CD4-positive, alpha-beta T cell treated with Interleukin-21 for 1 hour (primary cell): Measurements from ENCODE around the gene ERG28.
A peak's percentile ranks its signal among the peaks of the same experiment; 100 is the strongest.
"Not testable (repeated sequence)": the region's sequence is repeated elsewhere in the genome, so short reads cannot be mapped to it uniquely, and the experiment has no call there.

ENCODE experiments used
- DNase-seq: peaks from one replicate; pipeline ENCODE4 v3.0.0-alpha.2; 2020

The ERG28 gene, protein sequence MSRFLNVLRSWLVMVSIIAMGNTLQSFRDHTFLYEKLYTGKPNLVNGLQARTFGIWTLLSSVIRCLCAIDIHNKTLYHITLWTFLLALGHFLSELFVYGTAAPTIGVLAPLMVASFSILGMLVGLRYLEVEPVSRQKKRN

DNA sequence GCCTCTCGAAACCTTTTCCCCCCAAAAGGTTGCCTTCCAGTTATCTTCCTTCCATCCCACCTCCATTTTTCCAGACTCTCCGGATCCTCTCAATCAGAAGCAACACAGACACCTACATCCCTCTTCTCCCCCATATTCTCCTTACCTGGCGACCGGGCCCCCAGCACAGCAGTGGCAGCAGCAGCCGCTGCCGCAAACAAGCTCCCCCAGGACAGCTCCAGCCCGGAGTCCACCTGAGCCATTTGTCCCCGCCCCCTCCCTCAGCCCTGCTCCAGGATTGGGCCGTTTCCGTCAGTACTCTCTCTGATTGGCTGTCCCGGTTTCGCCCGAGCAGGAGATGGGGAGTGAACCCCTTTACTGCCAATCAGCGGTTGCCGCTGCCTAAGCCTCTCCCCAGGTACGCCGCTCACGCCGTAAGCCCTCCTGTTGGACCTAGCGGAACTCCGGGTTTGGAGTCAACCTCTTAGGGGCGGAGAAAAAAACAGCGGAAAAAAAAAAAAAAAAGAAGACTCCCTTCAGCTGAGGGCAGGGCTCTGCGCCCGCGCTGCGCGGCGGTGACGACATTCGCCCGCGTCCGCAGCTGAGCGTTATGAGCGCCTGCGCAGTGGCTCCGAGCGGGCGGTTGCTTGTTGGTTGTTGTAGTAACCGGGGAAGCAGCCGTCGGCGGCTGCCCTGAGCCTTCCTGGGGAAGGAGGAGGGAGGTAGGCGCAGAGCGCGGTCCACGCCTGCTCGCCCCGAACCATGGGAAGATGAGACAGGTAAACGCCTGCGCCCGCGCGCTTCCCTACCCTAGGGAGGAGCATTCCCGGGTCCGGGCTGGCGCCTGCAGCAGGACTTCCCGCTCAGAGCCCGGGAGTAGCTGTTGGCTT lies at the start of gene ERG28, which contains the start of gene TTLL5:
Gene ERG28 (minus strand): TSS at position 247 of the 869 bp plus-strand sequence. CDS start 3,374 bp downstream, outside the sequence.
Gene TTLL5 (plus strand): TSS at position 617 of the 869 bp plus-strand sequence. CDS start 1,904 bp downstream, outside the sequence.
- peak; percentile 98 for DNase-seq

DNA sequence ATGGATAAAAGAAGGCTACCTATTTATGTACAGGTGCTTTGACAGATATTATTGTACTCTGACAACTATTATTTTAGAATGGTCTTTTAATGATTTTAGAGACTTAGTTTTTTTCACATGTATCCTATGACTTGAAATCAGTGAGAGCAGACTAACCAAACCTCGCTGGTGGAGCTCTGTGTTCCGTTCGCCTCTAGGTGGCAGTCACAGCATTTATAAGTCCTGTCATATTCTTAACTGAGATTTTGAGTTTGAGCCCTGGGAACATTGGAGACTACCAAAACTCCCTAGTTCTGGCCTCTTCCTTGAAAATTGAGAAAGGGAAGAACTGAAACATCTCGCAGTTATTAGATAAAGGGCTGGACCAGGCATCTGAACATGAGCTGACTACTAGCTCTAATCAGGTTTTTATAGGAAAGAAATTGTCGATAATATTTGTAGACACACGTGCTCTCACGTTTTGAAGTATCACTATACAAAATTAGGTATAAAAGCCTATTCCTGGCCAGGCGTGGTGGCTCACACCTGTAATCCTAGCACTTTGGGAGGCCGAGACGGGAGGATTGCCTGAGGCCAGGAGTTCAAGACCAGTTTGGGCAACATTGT lies 48.6 kb upstream of the ERG28 start:
- DNase-seq, result peak; percentile 66

DNA sequence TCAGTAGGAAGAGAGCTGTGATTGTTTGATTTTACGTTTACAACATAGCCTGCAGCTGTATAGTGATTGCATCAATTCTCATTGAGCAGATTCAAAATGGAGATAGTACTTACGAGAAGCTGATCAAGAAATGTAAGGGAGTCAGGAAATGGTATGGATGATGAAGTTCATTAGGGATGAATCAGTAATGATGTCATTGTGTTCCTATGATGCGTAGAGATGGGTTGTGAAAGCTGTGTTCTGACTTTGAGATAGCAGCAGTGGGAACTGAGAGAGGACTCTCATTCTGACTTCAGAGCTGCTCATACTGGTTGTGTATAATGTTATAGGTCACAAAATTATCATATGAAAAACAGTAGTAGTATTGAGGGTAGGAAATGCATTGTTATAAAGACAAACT lies 44.3 kb upstream of the ERG28 start:
- no peak for DNase-seq

DNA sequence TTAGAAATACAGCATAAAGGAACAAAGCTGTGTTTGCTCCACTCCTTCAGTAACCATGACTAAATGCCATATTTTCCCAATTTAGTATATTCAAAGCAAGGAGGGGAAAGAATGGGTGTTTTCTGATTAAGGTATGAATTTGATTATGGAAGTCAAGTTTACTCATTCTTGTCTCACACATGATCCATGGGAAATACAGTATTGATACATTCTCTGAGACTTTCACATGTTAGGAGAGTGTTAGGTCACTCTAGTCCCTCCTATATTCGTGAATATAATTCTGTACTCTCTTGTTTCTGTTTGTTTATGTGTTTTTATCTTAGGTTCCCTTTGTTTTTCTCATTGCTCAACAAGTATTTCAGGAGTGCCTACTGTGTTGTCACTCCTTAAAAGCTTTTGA lies 42.8 kb upstream of the ERG28 start:
- DNase-seq, result no peak

DNA sequence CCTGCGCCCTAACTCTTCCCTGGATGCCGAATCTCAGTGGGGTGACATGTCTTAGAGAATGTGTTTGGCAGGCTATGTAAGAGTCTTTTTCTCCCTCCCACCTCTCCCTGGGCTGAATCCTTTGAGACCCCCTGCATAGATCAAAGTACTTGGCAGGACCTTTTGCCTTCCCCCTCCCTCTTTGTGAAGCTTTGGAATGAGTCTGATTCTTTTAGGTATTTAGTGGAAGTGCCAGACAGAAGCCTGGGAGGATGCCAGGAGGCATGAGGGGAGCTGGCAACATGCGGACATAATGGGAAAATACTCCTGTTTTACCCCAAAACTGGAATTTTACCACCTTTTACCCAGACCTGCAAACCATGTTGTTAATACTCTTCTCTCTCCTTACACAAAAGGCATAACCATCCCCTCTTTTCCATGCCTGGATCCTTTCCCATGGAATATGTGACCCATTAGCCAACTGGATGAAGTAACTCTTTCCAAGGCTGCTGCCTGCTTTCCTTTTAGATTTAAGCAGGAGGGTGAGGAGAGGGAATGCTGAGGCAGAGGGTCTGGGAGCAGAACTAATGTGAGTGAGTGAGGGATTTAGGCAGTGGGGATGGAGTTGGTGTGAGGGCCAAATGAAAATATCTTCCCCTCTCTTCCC lies 42.1 kb upstream of the ERG28 start:
- DNase-seq, result no peak

DNA sequence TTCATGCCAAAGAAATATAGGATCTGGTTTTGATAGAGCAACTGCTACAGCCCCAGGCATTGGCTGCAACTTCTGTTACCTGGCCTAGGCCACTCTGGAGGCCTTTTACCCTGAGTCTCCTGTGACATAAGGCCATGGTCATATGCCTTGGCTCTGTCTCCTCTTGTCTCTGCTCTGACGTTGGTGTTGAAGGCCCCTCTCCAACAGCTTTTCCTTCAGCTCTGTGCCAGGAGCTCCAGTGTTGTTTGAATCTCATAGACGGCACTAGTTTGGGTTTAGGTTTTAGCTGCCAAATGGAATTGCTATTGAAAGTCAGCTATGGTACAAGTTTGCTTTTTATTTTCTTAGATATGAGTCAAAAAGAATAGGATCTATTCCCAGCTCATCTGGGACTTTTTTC lies 41.4 kb upstream of the ERG28 start:
- DNase-seq, result no peak

DNA sequence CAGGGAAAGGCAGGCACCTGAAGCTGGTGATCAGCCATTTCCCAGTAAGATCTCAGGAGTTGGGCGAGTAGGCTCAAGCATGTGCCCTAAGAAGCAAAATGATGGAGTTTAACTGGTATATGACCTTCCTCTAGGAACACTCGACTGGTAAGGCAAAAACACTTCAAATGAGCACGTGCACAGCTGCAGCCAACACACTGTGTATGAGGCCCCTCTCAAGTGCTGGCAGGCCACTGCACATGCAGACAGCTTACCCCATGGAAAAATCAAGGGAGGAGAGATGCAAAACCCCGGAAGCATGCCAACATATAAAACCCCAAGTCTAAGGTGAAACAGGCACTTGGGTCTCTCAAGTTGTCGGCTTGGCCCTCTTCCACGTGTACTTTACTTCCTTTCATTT lies 39.6 kb upstream of the ERG28 start:
- no peak for DNase-seq

DNA sequence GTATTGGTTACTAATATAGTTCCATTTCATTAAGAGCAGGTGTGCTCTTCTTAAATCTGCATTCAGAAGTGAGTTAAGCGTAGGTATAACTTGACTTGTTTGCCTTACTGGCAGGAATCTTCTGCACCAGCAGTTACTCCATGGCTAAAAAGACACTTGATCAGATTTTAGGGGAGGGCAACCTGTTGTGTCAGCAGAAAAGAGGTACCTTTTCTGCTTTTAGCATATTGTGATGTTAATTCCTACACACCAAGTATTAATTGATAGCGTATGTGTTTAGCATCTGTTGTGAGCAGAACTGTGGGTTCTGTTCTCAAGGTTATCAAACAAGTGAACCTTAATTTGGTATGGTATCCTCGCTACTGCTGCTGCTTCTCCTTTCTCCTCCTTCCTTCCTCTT lies 38.7 kb upstream of the ERG28 start:
- no peak for DNase-seq

DNA sequence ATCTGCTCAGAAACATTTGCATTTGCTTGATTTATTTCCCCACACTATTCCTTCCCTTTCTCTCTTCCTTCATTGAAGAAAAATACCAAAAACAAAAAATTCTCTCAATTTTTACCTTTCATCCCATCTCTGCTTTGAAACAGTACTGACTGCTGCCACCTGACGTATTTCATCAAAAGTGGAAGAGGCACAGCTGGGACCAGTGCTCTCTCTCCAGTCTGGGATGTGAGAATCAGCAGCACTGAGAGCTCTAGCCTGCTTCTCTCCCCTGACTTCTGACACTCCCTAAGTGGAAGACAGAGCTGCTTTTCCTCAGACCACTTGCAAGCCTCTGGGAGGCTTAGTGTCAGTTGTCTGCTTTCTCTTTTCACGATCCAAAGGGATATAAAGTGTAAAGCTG lies 37.2 kb upstream of the ERG28 start:
- DNase-seq, result no peak

DNA sequence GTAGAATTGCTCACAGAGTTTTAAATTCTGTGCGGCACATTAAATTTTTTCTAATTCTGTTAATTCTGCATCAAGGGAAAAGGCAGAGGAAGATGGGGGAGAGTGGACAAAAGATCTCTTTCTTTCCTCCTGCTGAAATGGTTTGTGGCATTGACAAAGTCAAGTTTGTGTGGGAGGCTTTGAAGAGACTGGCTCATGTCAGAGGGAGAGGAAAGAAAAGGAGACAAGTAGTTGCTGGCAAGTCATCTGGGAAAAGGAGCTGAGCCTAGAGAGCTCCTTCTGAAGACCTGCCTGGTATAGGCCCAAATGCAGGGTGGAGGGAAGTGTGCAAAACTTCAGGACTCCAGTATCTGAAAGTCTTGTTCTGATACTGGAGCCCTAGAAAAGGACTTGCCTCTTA lies 36.7 kb upstream of the ERG28 start:
- DNase-seq, result no peak

DNA sequence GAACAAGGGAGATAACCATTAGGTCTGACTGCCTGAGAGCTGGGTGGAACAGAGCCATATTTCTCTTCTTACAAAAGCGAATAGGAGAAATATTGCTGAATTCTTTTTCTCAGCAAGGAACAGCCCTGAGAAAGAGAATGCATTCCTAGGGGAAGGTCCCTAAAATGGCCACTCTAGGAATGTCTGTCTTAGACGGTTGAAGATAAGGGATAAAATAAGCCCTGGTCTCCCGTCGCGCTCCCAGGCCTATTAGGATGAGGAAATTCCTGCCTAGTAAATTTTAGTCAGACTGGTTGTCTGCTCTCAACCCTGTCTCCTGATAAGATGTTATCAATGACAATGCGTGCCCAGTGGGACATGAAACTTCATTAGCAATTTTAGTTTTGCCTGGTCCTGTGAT lies 34.3 kb upstream of the ERG28 start:
- DNase-seq, result not testable (repeated sequence)

DNA sequence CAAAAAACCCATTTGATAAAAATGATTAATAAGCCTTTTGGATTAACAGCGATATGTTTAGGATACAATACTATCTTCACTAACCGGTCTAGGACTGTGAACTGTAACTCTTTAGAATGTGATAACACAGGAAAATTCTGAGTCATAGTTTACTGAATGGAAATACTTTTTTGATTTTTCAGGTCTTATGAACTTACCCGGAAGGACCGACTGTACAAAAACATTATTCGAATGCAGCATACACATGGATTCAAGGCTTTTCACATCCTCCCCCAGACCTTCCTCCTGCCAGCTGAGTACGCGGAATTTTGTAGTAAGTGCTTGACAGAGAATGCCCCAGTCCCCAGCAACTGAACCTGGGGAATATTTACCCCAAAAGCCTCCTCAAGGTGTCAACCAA lies 29.3 kb upstream of the ERG28 start:
- no peak for DNase-seq

DNA sequence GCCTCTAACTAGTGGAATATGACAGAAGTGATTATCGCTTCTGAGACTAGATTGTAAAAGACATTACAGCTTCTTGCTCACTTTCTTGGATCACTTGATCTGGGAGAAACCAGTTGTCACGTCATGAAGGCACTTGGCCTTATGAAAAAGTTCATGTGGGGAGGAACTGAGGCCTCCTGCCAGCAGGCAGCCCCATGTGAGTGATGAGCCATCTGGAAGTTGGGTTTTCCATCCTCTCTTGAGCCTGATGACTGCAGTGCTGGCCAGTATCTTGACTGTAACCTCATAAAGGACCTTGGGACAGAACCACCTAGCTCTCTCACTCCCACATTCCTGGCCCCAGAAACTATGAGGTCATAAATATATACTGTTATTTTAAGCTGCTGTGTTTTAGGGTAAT lies 28.3 kb upstream of the ERG28 start:
- DNase-seq, result no peak

DNA sequence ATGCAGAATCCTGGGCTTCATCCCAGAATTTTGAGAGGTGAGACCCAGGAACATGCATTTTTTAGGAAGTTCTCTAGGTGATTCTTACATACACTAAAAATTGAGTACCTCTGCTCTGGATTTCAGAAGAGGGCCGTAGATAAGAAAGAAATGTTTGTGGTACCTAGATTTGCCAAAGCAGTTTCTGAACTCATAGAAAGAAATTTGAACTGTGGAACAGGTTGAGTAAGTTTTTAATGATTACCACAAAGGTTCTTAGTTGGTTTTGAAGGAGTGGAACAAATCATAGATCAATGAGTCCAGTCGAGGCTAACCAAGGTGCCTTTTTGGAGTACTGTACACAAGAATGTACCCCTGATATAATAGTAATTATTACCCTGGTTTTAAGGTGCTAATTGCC lies 25.2 kb upstream of the ERG28 start:
- no peak for DNase-seq

DNA sequence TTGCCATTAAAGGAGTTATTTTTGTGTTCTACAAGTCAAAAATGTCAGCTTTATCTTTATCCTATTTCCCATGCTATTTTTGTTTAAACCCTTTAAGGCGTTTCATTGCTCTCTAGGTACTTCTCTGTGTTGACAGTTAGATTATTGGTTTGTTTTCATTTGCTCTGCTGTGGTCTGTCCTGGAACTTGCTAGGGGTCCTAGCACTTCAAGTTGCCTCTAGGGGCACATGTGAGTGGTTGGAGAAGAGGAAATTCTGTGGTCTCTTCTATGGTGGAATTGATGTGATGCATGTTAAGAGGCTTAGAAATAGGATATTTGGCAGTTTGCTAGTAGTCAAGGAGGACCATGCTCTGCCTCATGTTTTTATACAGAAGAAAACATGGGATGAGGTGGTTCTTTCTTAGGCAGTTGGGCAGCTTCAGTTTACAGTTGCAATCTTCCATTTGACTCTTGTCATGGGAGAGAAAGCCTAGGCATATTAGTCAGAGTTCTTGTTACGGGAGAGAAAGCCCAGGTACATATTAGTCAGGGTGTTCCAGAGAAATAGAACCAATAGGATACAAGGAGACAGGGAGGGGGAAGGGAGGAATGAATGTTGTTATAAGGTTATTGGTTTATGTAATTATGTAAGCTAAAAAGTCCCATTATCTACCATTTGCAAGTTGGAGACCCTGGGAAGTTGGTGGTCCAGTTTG lies 14.7 kb upstream of the ERG28 start:
- DNase-seq, result no peak

DNA sequence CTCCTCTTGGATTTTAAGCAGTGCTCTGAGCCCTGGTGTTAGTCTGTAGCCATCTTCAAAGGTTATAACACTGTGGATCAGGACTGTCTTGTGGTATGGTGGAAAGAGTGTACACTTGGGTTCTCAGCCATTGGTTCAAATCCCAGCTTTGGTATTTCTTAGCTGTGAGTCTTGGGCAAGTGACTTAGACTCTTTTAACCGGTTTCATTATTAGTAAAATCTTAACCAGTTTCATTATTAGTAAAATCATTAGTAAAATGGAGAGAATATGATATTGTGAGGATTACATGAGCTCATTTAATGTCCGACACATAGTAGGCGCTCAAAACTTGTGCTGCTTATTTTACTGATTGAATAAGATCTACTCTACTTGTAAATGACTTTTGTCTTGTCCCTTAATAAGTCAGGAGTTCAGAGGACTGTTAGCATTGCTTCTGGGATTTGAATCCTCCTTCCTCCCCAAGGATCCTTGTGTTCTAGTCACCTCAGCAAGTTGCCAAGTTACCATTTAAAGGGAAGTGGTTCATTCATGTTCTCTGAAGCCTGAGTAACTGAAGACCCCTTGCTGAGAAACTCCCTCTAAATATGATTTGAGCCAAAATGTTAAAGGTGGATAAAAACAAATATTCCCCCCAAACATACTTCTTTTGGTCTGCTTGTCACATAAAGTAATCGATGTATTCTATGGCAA lies 12.8 kb upstream of the ERG28 start:
- DNase-seq, result no peak

DNA sequence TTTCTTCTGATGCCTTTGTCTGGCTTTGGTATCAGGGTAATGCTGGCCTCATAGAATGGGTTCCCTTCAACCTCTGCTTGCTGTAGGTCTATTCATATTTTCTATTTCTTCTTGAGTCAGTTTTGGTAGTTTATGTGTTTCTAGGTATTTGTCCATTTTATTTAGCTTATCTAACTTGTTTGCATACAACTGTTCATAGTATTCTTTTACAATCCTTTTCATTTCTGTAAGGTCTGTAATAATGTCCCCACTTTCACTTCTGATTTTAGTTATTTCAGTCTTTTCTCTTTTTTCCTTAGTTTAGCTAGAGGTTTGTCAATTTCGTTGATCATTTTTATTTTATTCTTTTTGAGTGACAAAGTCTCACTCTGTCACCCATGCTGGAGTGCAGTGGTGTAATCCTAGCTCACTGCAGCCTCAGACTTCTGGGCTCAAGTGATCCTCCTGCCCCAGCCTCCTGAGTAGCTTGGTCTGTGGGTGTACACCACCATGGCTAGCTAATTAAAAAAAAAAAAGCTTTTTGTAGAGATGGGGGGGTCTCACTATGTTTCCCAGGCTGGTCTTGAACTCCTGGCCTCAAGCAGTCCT lies 12.0 kb upstream of the ERG28 start:
- DNase-seq, result no peak

DNA sequence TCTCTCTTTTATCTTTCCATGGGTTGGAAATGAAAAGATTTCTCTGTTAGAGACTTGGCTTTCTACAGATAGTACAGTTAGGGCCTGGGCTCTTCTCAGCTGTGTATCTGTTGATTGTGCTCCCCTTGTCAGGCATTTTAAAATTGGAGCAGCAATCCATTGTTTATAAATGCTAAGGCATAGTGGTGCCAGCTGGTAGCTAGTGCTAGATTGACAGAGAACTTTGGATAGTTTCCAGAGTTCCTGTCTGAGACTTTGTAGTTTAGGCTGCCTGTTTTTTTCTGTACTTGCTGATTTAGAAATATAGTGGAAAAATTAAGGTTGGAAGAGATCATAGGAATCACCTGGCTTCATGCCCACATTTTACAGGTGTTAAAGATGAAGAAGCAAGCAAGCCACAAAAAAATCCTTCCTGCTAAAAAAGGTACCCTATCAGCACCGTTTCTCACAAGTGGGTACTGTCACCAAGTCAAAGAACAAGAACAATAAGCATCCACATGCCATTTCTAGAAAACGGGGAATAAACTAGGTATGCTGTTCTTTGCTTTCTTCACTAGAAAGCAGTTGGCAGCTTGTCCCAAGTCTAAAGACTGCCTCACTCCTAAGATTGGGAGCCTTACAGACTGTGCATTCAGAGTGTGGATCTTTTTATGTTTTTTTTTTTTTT lies 6.6 kb upstream of the ERG28 start:
- DNase-seq, result no peak

DNA sequence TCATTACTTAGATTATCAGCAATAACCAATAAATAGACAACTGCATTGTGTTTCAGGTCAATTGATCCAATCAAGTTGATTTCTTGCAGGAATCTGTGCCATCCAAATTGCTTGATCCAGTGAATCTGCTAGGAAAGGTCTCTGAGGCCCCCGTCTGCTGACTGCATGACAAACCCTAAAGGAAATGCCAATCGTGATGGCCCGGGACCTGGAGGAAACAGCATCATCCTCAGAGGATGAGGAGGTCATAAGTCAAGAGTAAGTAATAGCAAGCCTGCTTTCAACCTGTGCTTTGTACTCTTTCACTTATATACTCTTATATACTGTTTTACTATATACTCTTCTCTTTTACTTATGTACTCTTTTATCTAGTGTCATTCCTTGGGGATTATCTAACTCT lies 2.3 kb upstream of the ERG28 start:
- DNase-seq, result no peak

DNA sequence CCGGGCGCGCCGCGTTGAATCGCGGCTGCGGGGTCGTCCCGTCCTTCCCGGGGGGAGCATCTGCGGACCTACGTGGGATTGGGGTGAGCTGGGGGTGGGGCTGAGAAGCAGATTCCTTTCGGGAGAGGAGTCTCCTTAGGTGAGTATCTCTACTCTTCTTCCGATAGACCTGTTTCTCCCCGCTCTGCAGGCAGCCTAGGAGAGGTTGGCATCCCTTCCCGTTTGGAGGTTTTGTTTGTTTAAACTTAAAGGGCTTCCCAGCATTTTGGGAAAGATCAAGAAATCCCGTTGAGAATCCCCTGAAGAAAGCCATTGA lies 781 bp upstream of the ERG28 start:
- DNase-seq, result no peak

DNA sequence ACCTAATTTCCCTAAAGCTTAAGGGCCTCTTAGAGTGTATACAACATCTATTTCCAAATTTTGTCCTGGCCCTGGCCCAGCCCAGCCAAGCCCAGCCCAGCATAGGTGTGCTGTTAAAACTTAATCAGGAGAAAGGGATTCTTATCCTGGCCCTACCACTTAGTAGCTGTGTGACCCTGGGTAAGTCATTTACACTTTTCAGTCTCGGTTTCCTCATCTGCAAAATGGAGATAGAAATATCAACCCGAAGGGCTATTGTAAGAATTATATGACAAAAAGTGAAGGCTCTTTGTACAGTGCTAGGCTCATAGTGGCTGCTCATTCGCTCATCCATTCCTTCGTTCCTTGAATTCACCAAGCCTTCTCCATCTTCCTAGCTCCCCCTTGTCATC lies 442 bp downstream of the ERG28 start:
- no peak for DNase-seq

DNA sequence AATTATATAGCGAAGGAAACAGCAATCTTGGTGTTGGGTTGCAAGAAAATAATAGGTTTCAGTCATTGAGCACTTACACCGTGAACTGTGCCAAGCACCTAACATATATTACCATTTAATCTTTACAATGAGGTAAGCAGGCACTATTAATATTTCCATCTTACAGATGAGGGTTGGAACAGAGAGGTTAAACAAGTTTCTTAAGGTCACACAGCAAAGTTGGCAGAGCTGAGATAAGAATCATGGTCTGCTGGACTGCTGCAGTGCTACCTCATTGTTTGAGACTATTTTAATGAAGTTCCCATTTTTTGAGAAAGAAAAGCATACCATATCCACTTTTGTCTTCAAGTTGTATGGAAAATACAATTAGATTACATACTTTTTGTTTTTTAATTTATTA lies 1.7 kb downstream of the ERG28 start:
- no peak for DNase-seq
